ENCODE measurements around the gene HAUS2.
"Not testable (repeated sequence)": the region's sequence is repeated elsewhere in the genome, so short reads cannot be mapped to it uniquely, and the experiment has no call there.

HAUS2 gene

DNA sequence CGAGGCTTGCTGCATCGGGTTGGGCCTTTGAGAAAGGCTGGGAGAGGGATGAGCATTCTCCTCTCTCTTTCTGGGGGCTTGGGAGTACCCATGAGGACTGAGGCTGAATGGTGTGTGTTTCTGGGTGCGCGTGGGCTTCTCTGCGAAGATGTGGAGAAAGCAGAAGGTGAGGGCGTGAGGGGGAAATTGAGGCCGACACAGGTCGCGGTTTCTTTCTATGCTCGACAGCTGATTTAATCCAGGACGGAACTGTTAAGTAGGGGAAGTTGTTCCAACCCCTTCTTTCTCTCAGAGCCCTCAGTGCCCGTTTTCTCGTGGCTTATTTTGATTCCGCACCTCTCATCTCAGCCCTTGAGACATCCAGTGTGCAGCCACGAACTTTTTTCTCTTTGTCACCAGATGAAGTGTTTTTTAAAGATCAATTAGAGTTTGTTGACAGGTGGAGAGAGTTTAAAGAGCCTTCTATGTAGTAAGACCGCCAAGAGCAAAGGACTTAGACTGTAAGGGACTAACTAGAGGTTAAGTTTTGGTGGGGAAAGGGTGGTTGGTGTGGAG, 27.5 kb downstream of the HAUS2 start:
- no peak for DNase-seq

DNA sequence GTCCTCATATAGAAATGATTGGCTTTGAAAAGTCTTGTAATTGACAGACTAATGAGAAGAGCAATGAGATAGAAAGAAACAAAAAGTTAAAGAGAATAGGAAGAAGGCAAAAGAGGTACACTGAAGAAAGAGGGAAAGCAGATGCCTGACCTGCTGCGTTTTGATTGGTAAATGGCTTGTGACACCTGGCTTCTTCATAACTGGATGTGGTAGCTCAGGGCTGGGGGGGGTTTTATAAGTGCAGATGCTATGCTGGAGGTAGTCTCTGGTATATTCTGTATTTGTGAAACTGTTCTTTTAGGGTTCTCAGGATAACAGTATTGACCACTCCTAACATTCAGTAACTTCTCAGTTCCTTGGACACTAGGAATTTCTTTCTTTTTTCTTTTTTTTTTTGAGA, 28.1 kb downstream of the HAUS2 start:
- no peak for DNase-seq

DNA sequence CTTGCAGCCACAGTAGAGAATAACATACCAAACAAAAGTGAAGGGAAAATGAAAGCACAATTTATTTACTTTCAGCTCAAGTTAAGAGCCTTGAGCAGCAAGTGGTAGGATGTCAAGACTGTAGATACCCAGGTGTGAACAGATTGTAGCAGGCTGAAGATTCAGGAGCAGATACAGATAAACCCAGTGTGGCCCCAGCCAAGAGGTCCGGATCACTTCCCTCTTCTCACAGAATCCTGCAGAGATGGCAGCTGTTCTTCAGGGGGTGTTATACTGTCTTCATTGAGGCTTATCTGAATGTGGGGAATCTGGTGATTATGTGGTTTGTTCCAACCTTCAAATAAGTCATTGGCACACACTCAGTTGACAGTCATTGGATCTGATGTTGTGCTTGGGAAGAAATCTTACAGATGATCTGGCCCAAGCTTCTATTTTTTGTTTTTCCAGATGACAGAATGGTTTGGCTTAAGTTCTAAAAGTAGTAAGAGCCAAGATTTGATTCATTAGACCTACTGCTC, 28.9 kb downstream of the HAUS2 start:
- no peak for DNase-seq

GRCh38 chr15:42578984-42579537, 30.4 kb downstream of the HAUS2 start:
- no peak for DNase-seq

GRCh38 chr15:42581272-42581730, 32.7 kb downstream of the HAUS2 start:
- DNase-seq: peak; percentile 12 to 22

- DNase-seq: no peak
Observed at GRCh38 chr15:42582569-42583375, 34.1 kb downstream of the HAUS2 start.

DNA sequence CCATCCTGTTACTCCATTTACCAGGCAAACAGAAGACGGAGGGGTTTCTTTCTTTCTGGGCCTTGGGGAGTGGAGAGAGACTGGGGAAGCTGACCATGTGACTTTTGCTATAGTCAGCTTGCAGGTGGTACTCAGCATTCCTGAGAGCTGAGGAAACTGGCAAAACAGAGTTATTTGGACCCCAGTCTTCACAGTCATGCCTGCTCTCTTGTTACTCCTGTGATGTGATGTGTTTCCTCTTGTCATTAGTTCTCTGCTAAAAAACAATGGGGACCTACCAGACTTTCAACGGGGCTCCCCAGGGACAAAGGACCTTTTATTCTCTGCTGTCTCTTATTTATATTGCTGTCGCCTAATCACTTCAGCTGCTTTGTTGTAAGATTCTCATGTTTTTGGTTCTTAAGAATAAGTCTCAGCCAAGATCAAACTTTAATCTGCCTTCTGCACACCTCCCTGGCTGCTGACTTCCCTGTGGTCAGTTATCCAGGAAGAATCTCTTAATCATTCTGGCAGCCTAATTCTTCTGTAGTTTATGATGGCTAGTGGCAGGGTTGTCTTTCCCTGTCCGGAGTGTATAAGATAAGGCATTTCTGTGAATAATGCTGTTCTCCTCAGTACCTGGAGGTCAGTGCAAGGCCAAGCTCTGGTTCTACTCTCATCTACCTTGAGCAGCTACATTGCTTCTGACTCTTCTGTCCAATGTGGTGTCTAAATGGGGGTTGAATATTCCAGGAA, 35.6 kb downstream of the HAUS2 start:
- no peak for DNase-seq

GRCh38 chr15:42590619-42591237, 42.1 kb downstream of the HAUS2 start:
- no peak for DNase-seq

DNA sequence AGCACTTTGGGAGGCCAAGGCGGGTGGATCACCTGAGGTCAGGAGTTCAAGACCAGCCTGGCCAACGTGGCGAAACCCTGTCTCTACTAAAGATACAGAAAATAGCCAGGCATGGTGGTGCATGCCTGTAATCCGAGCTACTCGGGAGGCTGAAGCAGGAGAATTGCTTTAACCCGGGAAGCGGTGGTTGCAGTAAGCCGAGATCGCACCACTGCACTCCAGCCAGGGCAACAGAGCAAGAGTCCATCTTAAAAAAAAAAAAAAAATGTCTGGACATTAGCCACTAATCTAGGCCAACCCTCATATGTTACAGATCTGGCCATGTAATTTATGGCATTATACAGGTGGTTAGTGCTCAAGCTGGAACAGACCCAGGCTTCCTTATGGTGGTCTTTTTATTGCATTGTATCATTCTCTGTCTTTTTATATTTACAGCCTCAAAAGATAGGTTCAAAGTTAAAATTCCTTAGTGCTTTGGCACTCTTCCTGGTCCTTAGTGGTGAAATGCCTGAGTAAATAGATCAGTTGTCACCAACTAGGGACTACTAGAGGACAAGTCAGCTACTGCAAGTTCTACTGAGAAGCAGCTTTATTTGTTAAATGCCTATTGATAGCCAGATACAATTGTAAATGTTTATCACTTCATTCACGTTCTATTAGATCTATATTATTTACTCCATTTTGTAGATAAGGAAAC, 42.7 kb downstream of the HAUS2 start:
- no peak for DNase-seq

DNA sequence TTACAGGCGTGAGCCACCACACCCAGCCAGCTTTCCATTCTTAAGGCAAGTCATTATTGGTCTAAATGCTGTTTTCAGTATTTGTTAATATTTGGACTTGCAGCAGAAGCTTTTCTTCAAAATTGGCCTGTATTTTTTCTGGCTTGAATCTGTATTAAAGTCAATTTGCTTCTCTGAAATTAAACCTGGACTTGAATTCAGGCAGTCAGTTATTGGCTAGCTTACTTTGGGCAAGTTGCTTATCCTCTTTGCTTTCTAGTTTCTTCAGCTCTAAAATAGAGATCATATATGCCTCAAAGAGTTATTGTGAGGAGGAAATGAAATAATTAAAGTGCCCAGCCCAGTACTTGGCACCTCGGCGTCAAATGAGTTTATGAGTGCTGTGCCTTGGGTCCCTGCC, 44.1 kb downstream of the HAUS2 start:
- DNase-seq: no peak

DNA sequence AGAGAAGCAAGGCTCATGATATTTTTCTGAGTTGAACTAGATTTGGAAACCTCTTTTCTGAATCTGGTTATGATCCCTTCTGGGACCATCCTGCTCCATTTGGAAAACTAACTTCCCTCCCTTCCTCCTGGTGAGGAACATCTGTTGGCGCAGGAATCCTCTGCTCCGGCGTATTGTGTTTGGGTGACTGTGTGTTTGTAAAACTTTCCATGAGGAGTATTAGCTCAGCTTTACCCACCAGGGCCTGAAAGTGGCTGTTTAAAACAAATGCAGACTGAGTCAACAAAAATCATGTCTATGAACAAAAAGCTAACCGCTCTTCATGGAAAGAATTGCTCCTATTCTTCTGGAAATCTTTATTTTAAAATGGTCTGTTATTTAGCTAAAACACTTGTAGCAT, 44.5 kb downstream of the HAUS2 start:
- DNase-seq: no peak

DNA sequence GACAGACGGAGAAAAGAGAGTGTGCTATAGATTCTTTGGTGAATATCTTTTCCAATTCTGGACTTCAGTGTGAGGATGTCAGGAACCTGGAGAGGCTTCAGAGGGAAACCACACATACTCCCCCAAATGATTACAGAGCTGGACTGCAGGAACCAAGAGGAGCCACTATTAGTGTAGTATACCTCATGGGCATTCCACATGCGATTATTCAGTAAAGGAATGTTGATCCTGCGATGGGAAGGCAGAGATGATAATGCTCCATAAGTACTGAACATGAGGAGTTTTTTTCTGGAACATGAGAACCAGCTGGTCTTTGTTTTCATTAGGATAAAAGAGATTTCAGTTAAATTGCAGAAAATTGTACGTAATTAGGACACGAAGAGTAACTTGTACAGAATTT, 45.5 kb downstream of the HAUS2 start:
- DNase-seq: no peak

- DNase-seq: no peak
Observed at GRCh38 chr15:42595626-42596240, 47.1 kb downstream of the HAUS2 start.

DNA sequence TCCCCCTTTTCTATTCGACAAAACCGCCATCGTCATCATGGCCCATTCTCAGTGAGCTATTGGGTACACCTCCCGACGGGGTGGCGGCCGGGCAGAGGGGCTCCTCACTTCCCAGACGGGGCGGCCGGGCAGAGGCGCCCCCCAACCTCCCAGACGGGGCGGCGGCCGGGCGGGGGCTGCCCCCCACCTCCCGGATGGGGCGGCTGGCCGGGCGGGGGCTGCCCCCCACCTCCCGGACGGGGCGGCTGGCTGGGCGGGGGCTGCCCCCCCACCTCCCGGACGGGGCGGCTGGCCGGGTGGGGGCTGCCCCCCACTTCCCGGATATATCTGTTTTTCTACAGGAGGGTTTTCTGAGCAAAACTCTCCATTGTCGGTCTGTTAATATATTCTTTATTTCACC, 52.7 kb downstream of the HAUS2 start:
- DNase-seq: not testable (repeated sequence)

DNA sequence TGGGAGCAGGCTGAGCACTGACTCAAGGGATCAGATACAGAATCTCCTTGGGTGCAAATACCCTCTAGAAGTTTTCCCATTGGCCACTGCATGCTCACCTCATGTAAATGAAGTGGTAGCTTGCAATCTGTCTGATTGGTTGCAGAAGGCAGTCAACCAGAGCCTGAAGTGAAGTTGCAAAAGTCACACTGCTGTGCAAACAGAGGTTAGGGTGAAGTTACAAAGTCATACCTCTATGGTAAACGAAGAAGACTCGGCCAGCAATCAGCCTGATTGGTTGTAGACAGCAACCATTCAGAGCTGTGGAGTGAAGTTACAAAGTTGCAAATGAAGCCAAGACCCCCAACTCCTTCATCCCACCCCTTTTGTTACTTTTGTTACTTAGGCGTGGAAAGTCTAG, 53.9 kb downstream of the HAUS2 start:
- DNase-seq: no peak

- no peak for DNase-seq
Observed at GRCh38 chr15:42603978-42604377, 55.3 kb downstream of the HAUS2 start.

GRCh38 chr15:42604894-42605744, 56.5 kb downstream of the HAUS2 start:
- no peak for DNase-seq

DNA sequence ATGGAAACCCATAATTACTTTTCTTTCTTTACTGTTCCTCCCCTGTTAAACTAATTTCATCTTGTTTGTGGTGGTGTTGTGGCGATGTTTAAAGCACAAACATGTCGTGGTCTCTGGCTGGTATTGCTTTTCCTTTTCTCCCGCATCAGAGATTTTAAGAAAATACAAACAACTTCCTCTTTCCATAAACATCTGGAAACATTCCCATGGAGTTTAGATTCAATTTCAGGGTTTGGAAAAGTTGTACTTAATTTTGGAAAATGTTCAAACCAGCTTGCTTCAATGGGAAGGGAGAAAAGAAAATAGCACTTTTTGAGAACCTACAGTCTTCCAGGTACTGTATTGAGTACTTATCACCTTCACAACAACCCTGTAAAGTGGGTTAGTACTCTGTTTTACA, 57.2 kb downstream of the HAUS2 start:
- no peak for DNase-seq

DNA sequence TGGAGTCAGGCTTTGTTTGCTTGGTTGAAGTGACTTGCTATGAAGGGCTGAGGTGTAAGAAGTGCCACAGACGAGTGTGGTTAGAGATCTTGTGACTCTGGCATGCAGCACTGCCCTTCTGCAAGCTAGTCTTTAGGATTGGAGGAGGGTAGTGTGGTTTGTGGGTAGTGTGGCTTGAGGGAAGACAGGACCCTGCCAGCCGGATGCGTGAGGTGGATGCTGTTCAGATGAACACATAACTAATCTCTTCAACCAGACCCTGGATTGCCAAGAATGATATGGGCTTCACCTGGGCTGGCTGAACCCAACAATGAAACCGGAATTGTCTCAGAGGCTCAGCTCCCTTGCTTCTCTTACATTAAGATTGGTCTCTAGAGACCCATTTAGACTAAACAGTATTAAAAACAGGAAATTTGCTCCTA, 59.5 kb downstream of the HAUS2 start:
- DNase-seq: no peak

DNA sequence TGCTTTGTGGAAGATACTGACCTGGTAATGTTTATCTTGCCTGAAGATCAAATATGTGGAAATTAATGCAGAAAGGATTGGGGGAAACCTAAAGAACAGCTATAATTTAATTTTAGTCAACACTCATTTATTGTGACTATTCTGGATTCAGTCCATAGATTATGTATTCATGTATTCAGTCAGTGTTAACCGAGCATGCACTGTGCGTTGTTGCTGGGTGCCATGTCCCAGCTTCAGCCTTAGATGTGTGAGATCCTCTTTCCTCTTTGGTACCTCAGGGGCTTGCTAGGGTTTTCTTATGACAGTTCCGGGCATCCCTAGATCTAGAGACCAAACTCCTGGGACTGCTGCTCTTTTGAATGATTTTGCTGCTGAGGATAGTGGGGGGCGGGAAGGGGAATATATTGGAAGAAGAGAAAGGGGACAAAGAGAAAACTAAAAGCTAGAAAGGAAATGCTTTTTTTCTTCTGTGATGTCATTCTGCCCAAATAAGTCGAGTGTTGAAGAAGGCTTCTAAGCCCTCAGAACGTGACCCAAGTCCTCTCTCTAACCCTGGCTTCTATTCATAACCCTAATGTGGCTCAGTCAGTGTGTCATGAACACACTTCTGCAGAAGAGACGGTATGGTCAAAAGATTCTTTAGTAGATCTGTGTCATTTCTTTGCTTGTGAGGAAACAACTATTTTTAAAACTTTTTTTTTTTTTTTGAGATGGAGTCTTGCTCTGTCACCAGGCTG, 60.3 kb downstream of the HAUS2 start:
- no peak for DNase-seq

Data from NCI-H1930 (cell line).